ENCODE results near the gene CX3CL1.

Gene CX3CL1

DNA sequence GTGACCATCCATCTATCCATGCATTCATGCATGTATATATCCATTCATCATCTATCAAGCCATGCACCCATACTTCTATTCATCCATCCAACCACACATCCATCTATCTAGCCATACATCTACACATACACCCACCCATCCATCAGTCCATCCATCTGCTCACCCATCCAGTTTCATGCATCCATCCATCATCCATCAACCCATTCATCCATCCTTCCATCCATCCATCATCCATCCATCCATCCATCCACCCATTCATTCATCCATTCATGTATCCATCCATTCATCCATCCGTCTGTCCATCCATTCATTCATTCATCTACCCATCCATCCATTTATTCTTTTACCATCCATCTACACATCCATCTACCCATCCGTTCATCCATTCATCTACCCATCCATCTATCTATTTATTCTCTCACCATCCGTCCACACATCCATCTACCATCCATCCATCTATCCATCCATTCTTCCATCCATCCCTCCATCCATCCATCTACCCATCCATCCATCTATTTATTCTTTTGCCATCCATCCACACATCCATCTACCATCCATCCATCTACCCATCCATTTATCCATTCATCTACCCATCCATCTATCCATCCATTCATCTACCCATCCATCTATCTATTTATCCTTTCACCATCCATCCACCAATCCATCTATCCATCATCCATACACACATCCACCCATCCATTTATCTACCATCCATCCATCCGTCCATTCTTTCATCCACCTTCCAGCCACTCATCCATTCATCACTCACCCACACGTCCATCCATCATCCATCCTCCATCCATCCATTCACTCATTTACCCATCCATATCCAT lies 35.4 kb downstream of the CX3CL1 start:
- no peak for DNase-seq

DNA sequence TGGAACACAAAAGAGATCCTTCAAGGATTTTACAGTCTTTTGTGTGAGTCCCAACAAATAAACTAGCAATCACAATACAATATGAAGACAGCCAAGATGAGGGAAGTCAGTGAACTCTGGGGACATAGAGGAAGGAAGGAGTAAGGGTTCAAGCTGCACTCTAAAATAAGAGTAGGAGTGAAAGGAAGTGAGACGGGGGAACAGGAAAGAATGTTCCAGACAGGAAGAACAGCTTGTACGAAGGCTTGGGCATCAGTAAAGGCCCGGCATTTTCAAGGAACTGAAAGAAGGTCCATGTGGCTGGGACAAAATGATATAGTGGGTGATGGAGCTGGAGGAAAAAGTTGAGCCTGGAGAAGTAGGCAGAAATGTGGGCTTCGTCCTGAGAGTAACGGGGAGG lies 36.8 kb downstream of the CX3CL1 start:
- DNase-seq = no peak

DNA sequence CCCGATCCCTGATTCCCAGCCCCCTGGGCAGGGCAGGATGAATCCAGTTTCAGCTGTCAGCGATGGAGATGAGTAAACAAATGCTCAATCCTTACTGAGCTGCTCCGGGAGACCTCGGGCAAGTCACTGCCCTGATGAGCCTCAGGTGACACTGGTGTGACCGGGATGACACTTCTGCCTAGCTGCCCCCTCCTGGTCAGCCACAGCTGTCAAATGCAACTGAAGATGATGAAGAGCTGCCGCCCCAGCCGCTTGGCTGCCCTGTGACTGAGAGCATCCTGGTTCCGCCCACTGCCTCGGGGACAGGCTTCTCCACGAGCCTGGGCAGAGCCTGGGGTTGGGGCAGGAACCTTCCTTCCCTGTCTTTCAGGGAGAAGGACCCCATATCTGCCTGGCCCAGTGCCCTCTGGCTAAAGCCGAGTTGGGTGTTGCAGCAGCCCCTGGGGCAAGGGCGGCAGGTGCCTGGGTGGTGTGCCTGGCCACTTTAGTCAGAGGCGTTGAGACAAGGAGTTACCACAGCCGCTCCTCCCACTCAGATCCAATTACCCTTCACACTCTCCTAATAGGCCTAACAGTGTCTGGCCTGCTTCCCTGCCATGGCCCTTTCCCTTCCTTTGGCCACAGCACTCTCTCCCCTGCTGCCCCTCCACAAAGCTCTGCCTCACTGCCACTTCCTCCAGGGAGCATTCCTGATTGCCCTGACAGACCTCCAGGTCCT lies 37.7 kb downstream of the CX3CL1 start:
- DNase-seq = peak; percentile 9

DNA sequence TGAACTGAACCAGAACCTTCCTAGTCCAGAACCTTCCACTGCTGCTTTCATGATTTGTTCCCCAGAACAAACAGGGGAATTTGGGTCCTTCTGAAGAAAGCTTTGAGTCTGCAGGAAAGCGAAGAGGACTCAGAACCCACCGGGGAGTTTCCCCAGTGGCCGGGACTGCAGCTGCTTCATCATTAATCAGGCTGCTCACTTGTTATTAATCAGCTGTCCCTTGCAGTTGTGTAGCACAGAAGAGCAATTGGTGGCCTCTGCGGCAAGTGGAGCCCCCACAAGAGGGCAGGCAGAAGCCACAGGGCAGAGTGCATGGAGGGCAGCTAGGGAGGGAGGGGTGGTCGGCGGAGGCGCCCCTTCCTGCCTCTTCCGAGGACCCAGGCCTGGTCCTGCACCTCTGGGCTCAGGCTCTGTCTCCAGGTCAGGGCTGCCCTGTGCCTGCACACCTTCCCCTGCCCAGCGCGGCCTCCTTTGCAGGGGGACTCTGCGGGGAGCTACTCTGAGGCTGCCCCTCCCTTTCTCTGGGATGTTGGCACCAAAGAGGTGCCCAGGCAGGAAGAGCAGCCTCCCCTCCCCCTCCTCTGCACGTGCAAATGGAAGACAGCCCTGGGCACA lies 39.2 kb downstream of the CX3CL1 start:
- no peak for DNase-seq

DNA sequence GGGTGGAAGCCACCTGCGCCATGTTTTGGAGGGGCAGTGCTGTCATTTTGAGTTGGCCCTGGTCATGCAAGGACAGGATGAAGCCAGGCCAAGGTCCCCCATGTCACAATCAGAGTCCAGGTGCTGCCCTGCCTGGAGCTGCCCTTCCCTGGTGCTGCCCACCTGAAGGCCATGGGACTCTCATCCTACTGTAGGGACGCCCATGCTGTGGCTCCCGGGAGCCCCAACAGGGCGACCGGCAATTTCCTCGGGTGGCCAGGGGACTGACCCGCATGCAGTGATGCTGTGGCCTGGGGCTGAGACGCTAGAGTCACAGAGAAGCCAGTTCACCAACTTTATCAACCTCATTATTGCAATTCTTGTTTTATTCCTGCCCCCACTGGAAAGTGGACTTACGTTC lies 40.3 kb downstream of the CX3CL1 start:
- DNase-seq = no peak

DNA sequence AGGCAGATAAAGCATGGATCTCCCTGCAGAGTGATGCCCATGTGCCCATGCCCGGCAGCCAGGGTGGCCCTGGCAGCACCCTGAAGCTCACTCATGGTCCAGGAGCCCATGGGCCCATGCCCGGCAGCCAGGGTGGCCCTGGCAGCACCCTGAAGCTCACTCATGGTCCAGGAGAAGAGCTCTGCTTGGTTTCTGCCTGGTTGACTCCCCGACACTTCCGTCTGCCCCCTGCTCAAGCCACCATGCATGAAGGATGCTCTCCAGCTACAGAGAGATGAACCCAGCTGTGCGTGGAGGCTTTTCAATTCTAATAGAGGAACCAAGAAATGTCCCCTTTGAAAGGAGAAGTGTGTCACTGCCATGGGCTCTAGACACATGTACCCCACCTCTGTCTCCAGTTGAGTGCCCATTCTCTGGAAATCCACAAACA lies 41.0 kb downstream of the CX3CL1 start:
- DNase-seq = no peak

DNA sequence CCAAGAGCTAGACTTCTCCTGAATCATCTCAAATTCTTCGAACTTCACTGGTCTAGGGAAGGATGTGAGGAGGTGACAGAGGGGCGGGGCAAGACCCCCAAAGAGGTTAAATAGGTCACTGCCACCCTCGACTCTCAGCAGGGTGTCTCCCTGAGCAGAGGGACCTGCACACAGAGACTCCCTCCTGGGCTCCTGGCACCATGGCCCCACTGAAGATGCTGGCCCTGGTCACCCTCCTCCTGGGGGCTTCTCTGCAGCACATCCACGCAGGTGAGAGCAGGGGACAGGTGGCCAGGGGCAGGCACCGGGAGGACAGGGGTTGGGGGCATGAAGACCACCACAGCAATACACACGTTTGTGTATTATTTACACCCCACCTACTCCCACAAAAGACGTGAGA lies 41.4 kb downstream of the CX3CL1 start:
- DNase-seq = no peak

DNA sequence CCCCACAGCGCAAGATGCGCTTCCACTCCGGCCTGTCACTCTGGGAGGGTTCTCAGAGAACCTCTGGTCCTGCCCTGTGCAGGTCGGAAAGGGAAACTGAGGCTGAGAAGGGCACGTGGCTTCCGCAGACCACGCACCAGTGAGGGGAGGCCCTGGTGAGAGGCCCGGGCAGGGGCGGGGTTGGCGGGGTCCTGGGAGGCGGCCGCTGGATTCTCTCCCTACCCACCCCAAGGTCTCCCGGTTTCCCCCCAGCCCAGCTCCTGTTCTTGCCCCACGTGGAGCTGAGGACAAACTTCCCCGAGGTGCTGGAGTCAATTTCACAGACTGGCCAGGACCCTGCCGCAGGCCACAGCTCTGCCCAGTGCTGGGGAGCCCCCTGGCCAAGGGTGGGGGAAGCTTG lies 43.8 kb downstream of the CX3CL1 start:
- DNase-seq = no peak

DNA sequence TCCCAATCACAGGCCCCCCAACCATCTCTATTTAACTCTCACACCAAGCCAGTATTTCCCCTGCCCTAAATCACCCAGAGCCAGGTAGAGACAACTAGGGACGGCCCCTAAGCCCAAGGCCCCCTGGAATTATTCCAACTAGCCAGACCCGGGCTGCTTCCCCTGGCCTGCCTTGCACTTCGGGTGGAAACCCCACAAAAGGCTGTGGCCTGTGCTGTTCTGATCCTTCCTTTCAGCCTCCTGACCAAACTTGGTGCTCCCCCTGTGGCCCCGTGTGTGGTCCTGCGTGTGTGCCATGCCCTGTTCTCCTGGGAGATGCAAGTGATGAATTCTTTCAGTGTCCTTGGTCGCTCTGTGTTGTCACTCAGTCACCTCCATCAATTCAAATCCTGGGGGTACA lies 47.2 kb downstream of the CX3CL1 start:
- DNase-seq = no peak

DNA sequence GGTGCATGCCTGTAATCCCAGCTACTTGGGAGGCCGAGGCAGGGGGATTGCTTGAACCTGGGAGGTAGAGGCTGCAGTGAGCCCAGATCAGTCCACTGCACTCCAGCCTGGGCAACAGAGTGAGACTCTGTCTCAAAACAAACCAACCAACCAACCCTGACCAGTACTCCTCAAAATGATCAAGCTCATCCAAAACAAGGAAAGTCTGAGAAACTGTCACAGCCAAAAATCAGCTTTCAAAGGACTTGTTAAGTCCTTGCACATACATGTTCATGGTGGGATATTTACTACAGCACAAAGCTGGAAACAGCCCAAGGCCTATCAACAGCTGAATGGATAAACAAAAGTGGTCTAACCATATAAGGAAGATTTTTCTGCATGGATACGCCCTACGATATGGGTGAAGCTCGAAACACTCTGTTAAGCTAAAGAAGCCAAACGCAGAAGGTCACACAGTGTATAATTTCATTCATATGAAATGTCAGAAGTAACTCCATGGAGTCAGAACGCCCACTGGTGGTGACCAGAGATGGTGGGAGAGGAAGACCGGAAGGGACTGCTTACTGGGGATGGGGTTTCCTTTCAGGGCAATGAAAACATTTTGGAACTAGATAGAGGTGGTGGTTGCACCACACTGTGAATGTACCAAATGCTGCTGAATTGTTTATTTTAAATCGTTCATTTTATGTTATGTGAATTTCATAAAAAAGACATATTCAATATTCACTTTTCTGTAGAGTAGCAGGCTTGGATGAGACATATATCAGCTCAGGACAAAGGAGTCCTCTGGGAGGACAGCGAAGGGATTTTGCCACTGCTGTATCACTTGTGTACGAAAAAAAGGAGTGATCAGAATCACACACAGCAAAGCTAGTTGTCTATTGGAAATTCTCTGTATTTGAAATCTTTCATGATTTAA lies 50.0 kb downstream of the CX3CL1 start:
- DNase-seq = peak; percentile 1

DNA sequence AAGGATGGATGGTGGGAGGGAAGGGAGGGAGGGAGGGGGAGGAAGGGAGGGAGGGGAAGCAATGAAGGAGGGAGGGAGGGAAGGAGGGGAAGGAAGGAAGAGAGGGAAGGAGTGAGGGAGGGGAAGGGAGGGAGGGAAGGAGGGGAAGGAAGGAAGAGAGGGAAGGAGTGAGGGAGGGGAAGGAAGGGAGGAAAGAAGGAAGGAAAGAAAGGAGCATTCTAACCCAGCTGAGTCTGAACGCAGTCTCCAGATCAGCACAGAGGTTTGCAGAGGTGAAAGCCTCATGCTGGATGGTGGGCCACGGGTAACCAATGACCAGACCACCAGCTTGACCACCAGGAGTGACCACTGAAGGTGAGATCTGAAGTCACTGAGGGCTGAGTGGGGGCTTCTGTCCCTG lies 50.9 kb downstream of the CX3CL1 start:
- no peak for DNase-seq

DNA sequence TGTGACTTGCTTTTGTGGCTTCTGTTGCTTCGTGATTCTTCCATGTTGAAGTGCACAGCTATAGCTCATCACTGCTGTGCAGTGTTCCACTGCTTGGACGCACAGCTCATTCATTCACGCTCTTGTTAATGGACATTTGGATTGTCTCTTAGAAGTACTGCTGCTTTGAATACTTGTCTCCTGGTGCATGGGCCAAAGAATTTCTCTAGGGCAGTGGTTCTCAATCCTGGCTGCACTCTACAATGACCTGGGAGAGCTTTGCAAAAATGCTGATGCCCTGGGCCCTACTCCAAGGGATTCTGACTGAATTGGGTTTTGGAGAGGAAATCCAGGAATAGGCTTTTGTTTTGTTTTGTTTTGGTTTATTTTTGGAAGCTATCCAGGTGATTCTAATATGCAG lies 52.3 kb downstream of the CX3CL1 start:
- no peak for DNase-seq

DNA sequence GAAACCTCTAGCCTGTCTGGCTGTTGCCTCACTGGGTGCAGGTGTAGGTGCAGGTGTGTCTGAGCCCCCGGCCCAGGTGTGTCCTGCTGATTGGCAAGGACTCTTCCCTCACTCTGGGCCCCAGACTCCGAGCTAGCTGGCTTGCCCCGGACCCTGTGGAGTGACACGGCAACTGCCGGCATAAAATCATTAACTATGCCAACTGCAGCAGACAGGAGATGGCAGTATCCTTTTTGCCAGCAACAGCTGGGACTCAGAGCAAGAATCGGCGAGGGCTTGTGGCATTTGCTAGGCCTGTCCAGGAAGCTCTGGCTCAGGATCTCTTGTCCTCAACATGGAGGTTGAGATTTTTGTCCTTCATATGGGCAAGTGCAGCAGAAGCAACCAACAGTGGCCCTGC lies 54.1 kb downstream of the CX3CL1 start:
- DNase-seq = no peak

DNA sequence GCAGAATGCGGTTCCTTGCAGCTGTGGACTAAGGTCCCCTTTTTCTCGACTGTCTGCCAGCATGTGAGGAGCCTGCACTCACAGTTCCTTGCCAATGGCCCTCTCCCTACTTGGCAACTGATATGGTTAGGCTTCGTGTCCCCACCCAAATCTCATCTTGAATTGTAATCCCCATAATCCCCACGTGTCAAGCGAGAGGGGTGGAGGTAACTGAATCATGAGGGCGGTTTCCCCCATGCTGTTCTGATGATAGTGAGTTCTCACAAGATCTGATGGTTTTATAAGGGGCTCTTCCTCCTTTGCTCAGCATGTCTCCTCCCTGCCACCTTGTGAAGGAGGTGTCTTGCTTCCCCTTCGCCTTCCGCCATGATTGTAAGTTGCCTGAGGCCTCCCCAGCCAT lies 55.0 kb downstream of the CX3CL1 start:
- DNase-seq = no peak

DNA sequence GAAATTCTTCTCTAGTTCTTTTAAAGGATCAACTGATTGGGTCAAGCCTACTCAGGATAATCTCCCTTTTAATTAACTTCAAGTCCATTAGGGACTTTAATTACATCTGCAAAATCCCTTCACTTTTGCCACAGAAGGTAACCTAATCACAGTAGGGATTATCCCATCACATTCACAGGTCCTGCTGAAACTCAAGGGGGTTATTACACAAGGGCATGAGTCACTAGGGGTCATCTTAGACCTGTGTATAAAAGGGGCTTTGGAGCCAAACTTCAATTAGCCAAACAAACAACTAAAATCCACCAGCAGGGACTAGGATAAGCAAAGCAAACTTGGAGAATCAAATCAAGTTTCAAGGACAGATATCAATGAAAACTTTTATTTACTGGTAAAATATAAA lies 55.5 kb downstream of the CX3CL1 start:
- DNase-seq = no peak

DNA sequence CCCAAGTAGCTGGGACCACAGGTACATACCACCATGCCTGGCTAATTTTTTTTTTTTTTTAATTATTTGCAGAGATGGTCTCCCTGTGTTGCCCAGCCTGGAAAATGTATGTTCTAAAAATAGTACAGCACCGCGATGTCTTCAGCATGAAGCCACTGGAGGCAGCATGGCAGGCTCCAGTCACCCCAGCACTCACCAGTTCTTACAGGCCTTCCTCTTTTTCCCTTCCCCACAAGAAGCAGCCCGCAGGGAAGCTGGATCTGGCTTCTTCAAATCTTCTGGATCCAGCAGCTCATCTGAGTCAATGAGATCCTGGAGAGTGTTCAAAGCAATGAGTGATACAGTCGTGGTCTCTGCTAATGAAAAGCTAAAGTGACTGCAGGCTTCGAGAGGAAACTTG lies 58.7 kb downstream of the CX3CL1 start:
- no peak for DNase-seq

DNA sequence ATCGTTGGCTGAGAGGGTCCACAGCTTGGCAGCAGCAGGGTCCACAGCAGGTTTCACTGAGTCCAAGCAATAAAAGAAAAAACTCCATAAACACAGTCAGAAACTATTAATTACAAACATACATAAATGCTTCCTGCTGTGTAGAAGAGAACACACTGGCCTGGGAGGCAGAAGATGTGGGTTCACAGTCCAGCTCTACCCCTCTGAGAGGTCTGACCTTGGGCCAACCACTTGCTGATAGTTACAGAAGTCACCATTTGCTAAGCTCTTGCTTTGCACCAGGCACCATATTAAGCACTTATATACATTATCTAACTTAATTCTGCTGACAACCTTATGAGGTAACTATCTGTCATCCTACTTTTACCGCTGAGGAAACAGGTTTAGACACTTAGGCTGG lies 60.2 kb downstream of the CX3CL1 start:
- DNase-seq = no peak

DNA sequence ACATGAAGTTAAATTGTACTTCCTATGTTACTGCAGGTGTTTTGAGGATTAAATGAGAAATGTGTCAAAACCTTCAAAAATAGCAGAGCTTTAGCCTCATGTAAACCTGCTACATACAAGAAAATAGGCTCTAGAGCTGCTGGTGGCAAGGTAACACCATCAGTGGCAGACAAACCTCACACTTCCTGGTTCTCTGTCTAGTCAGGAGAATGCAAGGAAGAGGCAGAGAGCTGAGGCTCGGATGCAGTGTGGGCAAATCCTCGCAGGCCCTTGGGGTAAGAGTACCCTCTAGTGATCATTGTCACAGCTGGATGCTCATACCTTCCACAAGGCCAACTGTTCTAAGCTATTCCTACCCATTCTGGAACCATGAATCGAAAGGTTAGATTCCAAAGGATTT lies 60.7 kb downstream of the CX3CL1 start:
- DNase-seq = no peak

DNA sequence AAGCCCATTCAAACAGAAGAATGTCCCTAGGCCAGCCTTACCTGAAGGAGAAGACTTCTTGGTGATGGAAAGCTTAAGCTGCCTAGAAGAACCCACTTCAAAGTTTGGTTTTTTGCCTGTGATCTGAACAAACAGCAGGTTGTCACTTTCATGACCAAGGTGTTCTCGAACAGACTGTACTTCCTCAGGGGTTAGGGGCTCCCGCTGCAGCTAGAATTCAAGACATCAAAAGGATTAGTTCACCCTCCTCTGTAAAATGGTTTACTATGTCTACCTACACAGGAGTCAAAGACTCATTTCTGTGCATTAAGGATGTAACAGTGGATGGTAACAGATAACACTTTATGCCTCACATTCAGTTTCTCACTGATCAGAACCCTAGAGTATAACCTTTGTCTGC lies 61.7 kb downstream of the CX3CL1 start:
- DNase-seq = no peak

All from NCI-H2107 (cell line).